Fibroblast of the conjunctiva (primary cell): Measurements from ENCODE around the gene GKN1.
"Not testable (repeated sequence)": the region's sequence is repeated elsewhere in the genome, so short reads cannot be mapped to it uniquely, and the experiment has no call there.

Source experiments
- DNase-seq: peaks from one replicate; pipeline ENCODE4 v3.0.0-alpha.2; 2010; ENCODE audit warnings: low read depth

The GKN1 gene

DNA sequence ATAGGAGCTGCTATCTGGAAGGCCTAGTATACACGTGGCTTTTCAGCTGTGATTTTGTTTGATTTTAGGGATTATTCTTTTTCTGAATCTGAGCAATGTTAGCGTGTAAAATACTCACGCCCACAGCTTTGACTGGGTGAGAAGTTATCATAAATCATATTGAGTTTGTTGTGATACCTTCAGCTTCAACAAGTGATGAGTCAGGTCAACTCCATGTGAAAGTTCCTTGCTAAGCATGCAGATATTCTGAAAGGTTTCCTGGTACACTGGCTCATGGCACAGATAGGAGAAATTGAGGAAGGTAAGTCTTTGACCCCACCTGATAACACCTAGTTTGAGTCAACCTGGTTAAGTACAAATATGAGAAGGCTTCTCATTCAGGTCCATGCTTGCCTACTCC, at the start of gene GKN1:
Gene GKN1 (plus strand): TSS at position 386 of the 400 bp plus-strand sequence. CDS start 42 bp downstream, outside the sequence.
- DNase-seq = no peak

- DNase-seq = peak; percentile 10
Measured at GRCh38 chr2:68925295-68925896, 49.0 kb upstream of the GKN1 start.

DNA sequence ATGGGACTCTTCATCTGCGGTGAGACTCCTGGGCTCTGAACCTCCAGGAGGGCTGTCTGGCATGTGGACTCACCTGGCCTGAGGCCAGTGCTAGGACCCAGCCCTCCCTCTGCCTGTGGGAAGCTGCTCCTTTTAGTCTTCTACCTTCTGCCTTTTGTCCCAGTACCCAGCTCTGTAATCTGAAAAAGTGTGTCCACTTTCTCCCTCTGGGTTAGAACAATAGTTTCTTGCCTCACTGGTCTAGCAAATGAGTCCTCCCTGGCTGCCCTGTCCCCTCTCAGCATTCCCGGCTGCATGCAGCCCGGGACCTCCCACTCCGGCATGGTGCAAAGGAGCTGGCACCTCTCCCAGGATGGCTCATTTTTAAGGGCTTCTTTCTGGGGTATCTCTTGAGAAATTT, 47.6 kb upstream of the GKN1 start:
- DNase-seq = no peak

- no peak for DNase-seq
Measured at GRCh38 chr2:68931149-68931711, 43.2 kb upstream of the GKN1 start.

- DNase-seq = no peak
Measured at GRCh38 chr2:68931799-68932198, 42.6 kb upstream of the GKN1 start.

- DNase-seq = no peak
Measured at GRCh38 chr2:68932402-68932801, 42.0 kb upstream of the GKN1 start.

- DNase-seq = no peak
Measured at GRCh38 chr2:68934021-68934420, 40.4 kb upstream of the GKN1 start.

DNA sequence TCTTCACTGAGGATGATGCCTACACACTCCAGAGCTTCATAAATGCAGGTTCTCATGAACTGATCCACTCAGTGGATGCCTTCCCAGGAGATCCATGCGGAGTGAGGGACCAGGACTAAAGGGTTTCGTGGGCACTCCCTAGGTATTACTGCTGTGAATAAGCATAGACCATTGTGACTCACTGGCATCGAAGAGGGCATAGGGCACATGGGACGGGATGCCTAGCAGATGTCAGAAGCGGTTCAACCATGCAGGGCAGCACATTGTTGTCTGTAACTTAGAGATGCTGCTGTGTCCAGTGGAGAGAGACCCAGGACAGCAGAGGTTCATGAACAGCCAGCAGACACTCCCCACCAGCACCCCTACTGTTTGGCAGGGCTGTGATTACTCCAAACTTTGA, 39.0 kb upstream of the GKN1 start:
- DNase-seq = no peak

DNA sequence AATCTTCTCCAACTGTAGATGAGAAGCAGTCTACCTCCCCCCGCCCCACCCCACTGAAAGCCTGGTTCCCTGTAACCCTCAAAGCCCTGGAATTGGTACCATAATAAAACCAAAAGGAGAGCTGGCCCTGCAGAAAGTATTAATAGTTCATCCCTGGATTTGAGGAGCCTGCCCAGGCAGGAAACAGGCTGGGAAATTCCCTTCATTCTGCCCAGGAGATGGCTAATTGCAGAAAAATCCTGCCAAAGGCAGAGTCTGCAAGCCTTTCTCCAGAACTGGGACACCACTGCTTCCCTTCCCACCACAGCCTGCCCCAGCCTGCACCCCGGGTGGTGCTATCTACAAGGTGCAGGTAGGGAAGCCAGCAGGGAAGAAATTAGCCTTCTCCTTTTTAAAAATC, 38.0 kb upstream of the GKN1 start:
- DNase-seq = no peak

- DNase-seq = no peak
Measured at GRCh38 chr2:68936889-68937288, 37.5 kb upstream of the GKN1 start.

GRCh38 chr2:68937346-68938055, 36.9 kb upstream of the GKN1 start:
- no peak for DNase-seq

GRCh38 chr2:68938938-68939337, 35.5 kb upstream of the GKN1 start:
- DNase-seq = no peak

DNA sequence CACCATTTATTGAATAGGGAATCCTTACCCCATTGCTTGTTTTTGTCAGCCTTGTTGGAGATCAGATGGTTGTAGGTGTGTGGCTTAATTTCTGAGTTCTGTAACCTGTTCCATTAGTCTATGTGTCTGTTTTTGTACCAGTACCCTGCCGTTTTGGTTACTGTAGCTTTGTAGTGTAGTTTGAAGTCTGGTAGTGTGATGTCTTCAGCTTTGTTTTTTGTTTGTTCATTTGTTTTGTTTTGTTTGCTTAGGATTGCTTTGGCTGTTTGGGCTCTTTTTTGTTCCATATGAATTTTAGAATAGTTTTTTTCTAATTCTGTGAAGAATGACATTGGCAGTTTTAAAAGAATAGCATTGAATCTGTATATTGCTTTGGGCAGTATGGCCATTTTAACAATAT, 34.5 kb upstream of the GKN1 start:
- no peak for DNase-seq

DNA sequence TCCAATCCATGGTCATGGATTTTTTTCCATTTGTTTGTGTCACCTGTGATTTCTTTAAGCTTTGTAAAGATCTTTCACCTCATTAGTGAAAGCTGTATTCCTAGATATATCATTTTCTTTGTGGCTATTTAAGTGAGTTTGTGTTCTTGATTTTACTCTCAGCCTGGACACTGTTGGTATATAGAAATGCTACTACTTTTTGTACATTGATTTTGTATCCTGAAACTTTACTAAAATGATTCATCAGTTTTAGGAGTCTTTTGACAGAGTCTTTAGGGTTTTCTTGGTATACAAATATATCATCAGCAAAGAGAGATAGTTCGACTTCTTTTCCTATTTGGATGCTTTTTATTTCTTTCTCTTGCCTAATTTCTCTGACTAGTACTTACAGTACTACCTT, 34.1 kb upstream of the GKN1 start:
- DNase-seq = no peak

DNA sequence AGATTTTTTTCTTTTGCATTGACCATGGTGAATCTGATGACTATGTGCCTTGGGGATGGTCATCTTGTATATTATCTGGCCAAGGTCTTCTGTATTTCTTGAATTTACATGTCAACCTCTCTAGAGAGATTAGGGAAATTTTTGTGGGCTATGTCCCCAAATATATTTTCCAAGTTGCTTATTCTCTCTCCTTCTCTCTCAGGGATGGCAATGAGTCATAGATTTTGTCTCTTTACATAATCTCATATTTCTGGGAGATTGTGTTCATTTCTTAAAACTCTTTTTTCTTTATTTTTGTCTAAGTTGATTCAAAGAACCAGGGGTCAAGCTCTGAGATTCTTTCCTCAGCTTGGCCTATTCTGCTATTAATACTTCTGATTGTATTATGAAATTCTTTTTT, 31.6 kb upstream of the GKN1 start:
- DNase-seq = no peak

- DNase-seq = peak; percentile 12
Measured at GRCh38 chr2:68943581-68944568, 30.6 kb upstream of the GKN1 start.

DNA sequence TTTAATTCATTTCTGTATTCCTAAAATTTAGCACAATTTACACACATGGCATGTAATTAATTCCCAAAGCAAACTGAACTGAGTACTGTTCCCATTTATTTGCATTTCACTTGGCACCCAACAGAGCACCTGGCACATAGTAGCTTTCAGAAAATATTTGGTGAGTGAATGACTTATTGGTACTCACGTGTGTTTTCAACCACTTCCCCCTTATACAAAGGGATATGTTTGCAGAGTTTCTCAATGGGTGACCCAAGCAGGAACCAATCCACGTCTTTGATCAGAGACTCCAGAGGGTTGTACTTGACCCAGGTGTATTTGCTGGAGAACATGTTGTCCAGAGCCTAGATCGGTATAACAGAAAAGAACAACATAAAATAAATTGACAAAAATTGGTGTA, 28.3 kb upstream of the GKN1 start:
- DNase-seq = no peak

DNA sequence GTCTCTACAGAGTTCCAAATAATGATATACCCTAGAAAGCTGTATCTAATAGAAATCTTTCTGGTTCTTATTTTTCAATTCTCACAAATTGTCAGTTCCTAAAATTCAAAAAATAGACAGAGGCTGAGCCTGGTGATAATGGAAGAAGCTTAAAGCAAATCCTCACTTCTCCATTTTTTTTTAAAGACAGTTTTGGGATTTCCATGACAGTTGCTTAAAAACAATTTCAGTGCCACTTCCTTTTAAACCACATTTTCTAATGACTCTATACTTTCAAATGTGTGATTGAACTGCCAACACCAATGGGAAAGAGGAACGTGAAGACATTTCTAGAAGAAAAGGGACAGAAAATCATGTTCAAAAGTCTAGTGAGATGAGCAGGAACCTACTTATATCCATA, 25.7 kb upstream of the GKN1 start:
- DNase-seq = no peak

DNA sequence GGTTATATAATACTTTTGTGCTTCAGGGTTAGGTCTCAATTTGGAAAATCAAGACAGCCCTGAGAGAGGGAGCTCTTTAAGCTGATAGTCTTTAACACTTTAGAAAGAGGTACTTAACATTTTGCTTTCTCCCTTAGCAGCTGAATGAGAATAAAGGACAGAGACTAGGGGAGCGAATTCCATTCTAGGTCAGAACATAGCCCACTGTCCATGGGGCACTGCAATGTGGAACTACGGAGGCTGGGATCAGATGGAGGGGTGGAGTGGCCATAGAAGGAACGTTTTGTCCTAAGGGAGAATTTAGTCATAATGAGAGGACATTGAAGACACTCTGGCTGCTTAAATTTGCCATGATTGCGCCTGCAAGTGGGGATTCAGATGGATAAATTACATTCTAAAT, 22.5 kb upstream of the GKN1 start:
- no peak for DNase-seq

DNA sequence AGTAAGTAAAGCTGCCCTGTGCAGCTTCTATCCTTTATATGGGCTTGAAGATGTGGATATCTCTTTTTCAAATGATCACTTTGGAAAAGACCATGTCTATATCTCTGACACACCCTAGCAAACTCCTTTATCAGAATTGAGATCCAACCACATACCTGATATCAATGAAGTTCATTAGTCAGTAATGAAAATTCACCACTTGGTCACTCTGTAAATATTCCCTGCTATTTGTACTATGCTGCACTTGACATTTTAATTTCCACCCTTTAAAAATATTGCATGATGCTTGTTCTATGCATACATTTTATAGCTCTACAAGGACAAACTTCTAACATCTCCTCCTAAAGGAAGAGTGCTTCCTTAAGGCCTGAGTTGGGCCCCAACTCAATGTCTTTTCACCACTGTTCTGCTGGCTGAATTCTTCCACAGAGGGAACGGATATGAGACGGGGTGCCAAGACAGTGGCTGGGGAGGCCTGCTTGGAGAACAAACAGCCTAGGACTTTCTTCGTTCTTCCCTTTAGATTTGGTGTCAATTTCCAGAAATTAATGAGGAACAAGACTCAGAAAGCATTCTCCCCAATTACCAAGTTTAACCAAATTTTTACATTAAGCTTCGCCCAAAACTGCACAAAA, 21.4 kb upstream of the GKN1 start, which contains the start of gene GKN2:
Gene GKN2 (minus strand): TSS at position 7 of the 635 bp plus-strand sequence. CDS start 32 bp downstream, outside the sequence.
- no peak for DNase-seq

GRCh38 chr2:68955432-68955831, 19.0 kb upstream of the GKN1 start:
- DNase-seq = not testable (repeated sequence)

DNA sequence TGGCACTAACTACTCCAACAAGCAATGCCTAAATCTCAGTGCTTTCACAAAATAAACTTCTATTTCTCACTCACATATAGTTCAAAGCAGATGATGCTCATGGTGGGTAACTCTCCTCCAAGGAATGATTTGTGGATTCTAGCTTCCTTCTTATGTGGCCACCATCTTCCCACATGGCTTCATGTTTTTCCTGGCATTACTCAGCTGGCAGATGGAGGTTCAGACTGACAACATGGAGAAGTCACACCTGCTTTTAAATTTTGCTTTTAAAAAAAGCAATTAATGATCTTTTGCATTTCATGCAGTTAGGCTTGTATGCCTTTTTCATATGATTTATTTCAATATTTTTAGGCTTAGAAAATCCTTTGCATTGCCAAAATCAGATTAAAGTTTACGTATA, 15.4 kb upstream of the GKN1 start:
- no peak for DNase-seq
